A549 (cell line): ENCODE measurements around the gene ANXA5. TPM values are rescaled to one million over a fixed set of nuclear protein-coding genes. Genes with fewer than 3 reads are reported as not detected.

Experiments
- ATAC-seq, 2 experiments: fragments of 200-7000 bp in 1 of 2; fragments of >200 bp in 1 of 2; cut with Nextera tagmentation in 1 of 2; cut with Tn5 transposase in 1 of 2; 3 replicates each; pipeline versions ENCODE4 v1.8.0 to v1.9.1; 2018 to 2020; ENCODE audit warnings: mild to moderate bottlenecking in 1 of 2, moderate library complexity in 1 of 2
- CTCF ChIA-PET: fragments of 300-600 bp; sonication (Branson Sonifier 250); formaldehyde crosslinking; extraction: SDS; loops from one replicate; lab custom pipeline; 2021; ENCODE audit warnings: antibody characterized with exemption, inconsistent platforms; lab: Yijun Ruan, JAX
- POLR2A ChIA-PET: fragments of 350-600 bp; formaldehyde crosslinking; extraction: SDS; loops from one replicate; lab custom pipeline; 2021; ENCODE audit warnings: antibody characterized with exemption, inconsistent platforms; lab: Yijun Ruan, JAX
- DNase-seq, 2 experiments: peaks; one replicate each; pipeline versions ENCODE4 v3.0.0 to v3.0.0-alpha.2; 2011 to 2016; ENCODE audit warnings: low read depth in 1 of 2, low spot score in 1 of 2
- FAIRE-seq: peaks from 2 replicates; lab custom pipeline; 2011; peaks lifted over from hg19 to GRCh38; lab: Jason Lieb, UNC
- H3K27ac ChIP-seq, 2 experiments: fragments of >200 bp; sonication (Bioruptor Twin); formaldehyde crosslinking; 3 replicates each; pipeline ENCODE4 v1.5.1; 2016 to 2017
- H3K4me1 ChIP-seq: fragments of >200 bp; sonication (Bioruptor Twin); formaldehyde crosslinking; 3 replicates; pipeline ENCODE4 v1.6.1; 2016
- H3K4me2 ChIP-seq: fragments of >200 bp; sonication (Bioruptor Twin); formaldehyde crosslinking; 3 replicates; pipeline ENCODE4 v1.6.1; 2016
- H3K4me3 ChIP-seq: fragments of >200 bp; sonication (Bioruptor Twin); formaldehyde crosslinking; 3 replicates; pipeline ENCODE4 v1.5.1; 2016
- H3K9me3 ChIP-seq: fragments of >200 bp; sonication (Bioruptor Twin); formaldehyde crosslinking; 3 replicates; pipeline ENCODE4 v1.6.1; 2016
- CBX2 ChIP-seq: fragments of 200-600 bp; sonication (generic); IDR thresholded peaks from 2 replicates; pipeline ENCODE4 v1.6.1; 2016; ENCODE audit warnings: low read depth, mild to moderate bottlenecking, borderline replicate concordance
- CBX8 ChIP-seq: fragments of 200-600 bp; sonication (generic); IDR thresholded peaks from 2 replicates; pipeline ENCODE4 v1.6.1; 2016
- EHMT2 ChIP-seq: fragments of 200-600 bp; sonication (generic); IDR thresholded peaks from 2 replicates; pipeline ENCODE4 v1.6.1; 2016; ENCODE audit warnings: antibody characterized with exemption, low read depth, mild to moderate bottlenecking, moderate library complexity
- ESRRA ChIP-seq: fragments of 150-350 bp; IDR thresholded peaks from 2 replicates; pipeline ENCODE4 v1.6.1; 2014; ENCODE audit warnings: mild to moderate bottlenecking, low read length, borderline replicate concordance
- FOXS1 ChIP-seq: fragments of 250-450 bp; sonication (Bioruptor Pico); IDR thresholded peaks from 2 replicates; pipeline ENCODE4 v1.5.0; 2020; ENCODE audit warnings: mild to moderate bottlenecking, moderate library complexity
- HEYL ChIP-seq: fragments of 250-450 bp; sonication (Bioruptor Pico); IDR thresholded peaks from 2 replicates; pipeline ENCODE4 v1.8.0; 2021; ENCODE audit warnings: mild to moderate bottlenecking, moderate library complexity
- HOXB13 ChIP-seq: fragments of 250-450 bp; sonication (Bioruptor Pico); IDR thresholded peaks from 2 replicates; pipeline ENCODE4 v1.5.0; 2020; ENCODE audit warnings: low read depth, mild to moderate bottlenecking, moderate library complexity
- KDM1A ChIP-seq: fragments of 200-600 bp; sonication (generic); IDR thresholded peaks from 2 replicates; pipeline ENCODE4 v1.6.1; 2016; ENCODE audit warnings: low read depth, mild to moderate bottlenecking
- MYC ChIP-seq: IDR thresholded peaks from 2 replicates; pipeline ENCODE4 v1.6.1; 2012; ENCODE audit warnings: mild to moderate bottlenecking, inconsistent platforms, low read length, improper control_type of control experiment, borderline replicate concordance
- NPAS2 ChIP-seq: fragments of 250-450 bp; sonication (Bioruptor Pico); IDR thresholded peaks from 2 replicates; pipeline ENCODE4 v1.8.0; 2022; ENCODE audit warnings: mild to moderate bottlenecking, moderate library complexity, borderline replicate concordance
- POLR2A ChIP-seq: IDR thresholded peaks from 2 replicates; pipeline ENCODE4 v1.6.1; 2012; ENCODE audit warnings: mild to moderate bottlenecking, low read length
- RAD21 ChIP-seq, 2 experiments: fragments of >200 bp in 1 of 2; sonication (Bioruptor Twin) in 1 of 2; formaldehyde crosslinking in 1 of 2; IDR thresholded peaks in 1 of 2; conservative IDR thresholded peaks in 1 of 2; 2 replicates in 1 of 2; 3 replicates in 1 of 2; pipeline ENCODE4 v1.6.1; 2012 to 2018; ENCODE audit warnings: inconsistent platforms in 1 of 2
- RARB ChIP-seq: fragments of 250-450 bp; sonication (Bioruptor Pico); IDR thresholded peaks from 2 replicates; pipeline ENCODE4 v1.8.0; 2021; ENCODE audit warnings: mild to moderate bottlenecking, moderate library complexity
- RFX5 ChIP-seq: fragments of 450-650 bp; IDR thresholded peaks from 2 replicates; pipeline ENCODE4 v1.7.1; 2014; ENCODE audit warnings: antibody characterized with exemption, mild to moderate bottlenecking, moderate library complexity
- RNF2 ChIP-seq: fragments of 200-600 bp; sonication (generic); IDR thresholded peaks from 2 replicates; pipeline ENCODE4 v1.6.1; 2016; ENCODE audit warnings: low read depth, mild to moderate bottlenecking, antibody characterized with exemption, moderate library complexity, borderline replicate concordance
- SREBF2 ChIP-seq: fragments of 450-650 bp; IDR thresholded peaks from 2 replicates; pipeline ENCODE4 v1.6.1; 2014; ENCODE audit warnings: mild to moderate bottlenecking, moderate library complexity
- TFCP2L1 ChIP-seq: fragments of 250-450 bp; sonication (Bioruptor Pico); IDR thresholded peaks from 2 replicates; pipeline ENCODE4 v1.5.0; 2021; ENCODE audit warnings: mild to moderate bottlenecking
- ZNF302 ChIP-seq: fragments of 250-450 bp; sonication (Bioruptor Pico); IDR thresholded peaks from 2 replicates; pipeline ENCODE4 v1.9.0; 2021; ENCODE audit warnings: inconsistent platforms, mild to moderate bottlenecking, moderate library complexity
- ZSCAN20 ChIP-seq: fragments of 250-450 bp; sonication (Bioruptor Pico); IDR thresholded peaks from 2 replicates; pipeline ENCODE4 v1.8.0; 2022; ENCODE audit warnings: mild to moderate bottlenecking, moderate library complexity
- WGBS: methylation state at CpG from one replicate; pipeline ENCODE4 v1.1.6; 2017; ENCODE audit errors: missing lambda C conversion rate; 5-methylcytosine and 5-hydroxymethylcytosine counted together
- polyA plus RNA-seq, 4 experiments: library from polyadenylated mRNA; depleted of rRNA in 3 of 4; stranded (reverse); fragments of >200 nt; fragmentation: RNase III in 1 of 4; extraction: RNeasy Plus Mini Kit Qiagen cat#74134 plus additional on column Dnase treatment in 1 of 4; gene quantifications; 2 replicates in 3 of 4; 3 replicates in 1 of 4; pipeline ENCODE4 v1.2.3, GENCODE V29; 2011 to 2017
- TF ChIP-seq, protein P1 (sequence below): fragments of 250-450 bp; sonication (Bioruptor Pico); IDR thresholded peaks from 2 replicates; pipeline ENCODE4 v1.5.0; 2020; ENCODE audit warnings: low read depth, mild to moderate bottlenecking, moderate library complexity
- TF ChIP-seq, protein P2 (sequence below): IDR thresholded peaks from 2 replicates; pipeline ENCODE4 v1.6.1; 2012
- TF ChIP-seq, protein P3 (sequence below): fragments of 200-600 bp; sonication (generic); IDR thresholded peaks from 2 replicates; pipeline ENCODE4 v1.6.1; 2016; ENCODE audit warnings: antibody characterized with exemption, mild to moderate bottlenecking, moderate library complexity
- TF ChIP-seq, protein P4 (sequence below): IDR thresholded peaks from 2 replicates; pipeline ENCODE4 v1.6.1; 2012; ENCODE audit warnings: low read depth, borderline replicate concordance
- TF ChIP-seq, protein P5 (sequence below): fragments of 150-350 bp; IDR thresholded peaks from 2 replicates; pipeline ENCODE4 v1.6.1; 2014; ENCODE audit warnings: low read depth, mild to moderate bottlenecking, low read length

The ANXA5 gene
- polyA plus RNA-seq, 2 of the 4 experiments (the other 2 are of a cell fraction): 356 to 441 TPM

DNA sequence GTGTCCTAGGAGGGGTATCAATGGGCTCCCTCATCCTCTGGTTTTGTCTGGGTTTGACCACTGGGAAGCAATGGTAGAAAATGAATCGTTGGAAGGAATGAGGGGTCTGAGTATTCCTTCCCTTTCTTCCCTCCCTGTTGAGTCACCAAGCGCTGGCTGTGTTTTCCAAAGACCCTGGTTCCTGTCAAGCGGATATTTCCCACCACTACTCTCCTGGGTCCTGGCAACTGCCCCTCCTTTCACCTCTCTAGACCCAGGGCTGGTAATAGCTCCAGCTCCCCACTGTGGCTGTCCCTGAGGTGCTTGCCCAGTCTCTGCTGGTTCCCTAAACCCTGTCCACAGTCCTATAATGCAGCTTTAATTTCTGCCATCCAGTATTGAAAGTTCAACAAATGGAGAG, 46.0 kb upstream of the ANXA5 start:
- no peak overlapping the region for H3K4me3 ChIP-seq
- WGBS: 75% methylated on average over 3 of the region's 3 CpGs
- POLR2A ChIA-PET: no interaction called here
- ATAC-seq (no peak), FAIRE-seq (no peak), DNase-seq (no peak)
- no peaks in the 10 kb centered on the region for H3K9me3 ChIP-seq
- no peak overlapping the region for H3K4me2 ChIP-seq
- no peak overlapping the region for H3K27ac ChIP-seq
- CTCF ChIA-PET: interaction anchor here (0.6 to 1.3 kb wide), 2 partner anchors 9 to 74 kb away, joined by 4 read pairs; no protein-coding TSS in a partner anchor
- no peaks in the 10 kb centered on the region for H3K4me1 ChIP-seq
- TF ChIP-seq MYC (no peak), ESRRA (no peak), POLR2A (no peak), FOXS1 (CRISPR knock-in tag) (no peak), ZNF302 (CRISPR knock-in tag) (no peak)
- TF ChIP-seq, protein P1, sequence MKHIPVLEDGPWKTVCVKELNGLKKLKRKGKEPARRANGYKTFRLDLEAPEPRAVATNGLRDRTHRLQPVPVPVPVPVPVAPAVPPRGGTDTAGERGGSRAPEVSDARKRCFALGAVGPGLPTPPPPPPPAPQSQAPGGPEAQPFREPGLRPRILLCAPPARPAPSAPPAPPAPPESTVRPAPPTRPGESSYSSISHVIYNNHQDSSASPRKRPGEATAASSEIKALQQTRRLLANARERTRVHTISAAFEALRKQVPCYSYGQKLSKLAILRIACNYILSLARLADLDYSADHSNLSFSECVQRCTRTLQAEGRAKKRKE (CRISPR knock-in tag): no peak

- ChIA-PET CTCF (interaction anchor here (1.3 kb wide), 1 partner anchor 10 kb away, joined by 4 read pairs; no protein-coding TSS in a partner anchor), POLR2A (no interaction called here)
- no peaks in the 10 kb centered on the region for H3K4me1 ChIP-seq
- no peak overlapping the region for H3K27ac ChIP-seq
- TF ChIP-seq RFX5 (no peak), RNF2 (no peak), CBX8 (no peak), HEYL (no peak), TFCP2L1 (no peak)
- TF ChIP-seq, protein P2, sequence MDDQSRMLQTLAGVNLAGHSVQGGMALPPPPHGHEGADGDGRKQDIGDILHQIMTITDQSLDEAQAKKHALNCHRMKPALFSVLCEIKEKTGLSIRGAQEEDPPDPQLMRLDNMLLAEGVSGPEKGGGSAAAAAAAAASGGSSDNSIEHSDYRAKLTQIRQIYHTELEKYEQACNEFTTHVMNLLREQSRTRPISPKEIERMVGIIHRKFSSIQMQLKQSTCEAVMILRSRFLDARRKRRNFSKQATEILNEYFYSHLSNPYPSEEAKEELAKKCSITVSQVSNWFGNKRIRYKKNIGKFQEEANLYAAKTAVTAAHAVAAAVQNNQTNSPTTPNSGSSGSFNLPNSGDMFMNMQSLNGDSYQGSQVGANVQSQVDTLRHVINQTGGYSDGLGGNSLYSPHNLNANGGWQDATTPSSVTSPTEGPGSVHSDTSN: no peak
- DNase-seq (no peak), FAIRE-seq (no peak), ATAC-seq (no peak)
- H3K4me2 ChIP-seq: no peak overlapping the region
- no peaks in the 10 kb centered on the region for H3K9me3 ChIP-seq
- 45% methylated on average over 7 of the region's 7 CpGs for WGBS
- H3K4me3 ChIP-seq: no peak overlapping the region
Observed at GRCh38 chr4:121741751-121742150, 45.0 kb upstream of the ANXA5 start.

GRCh38 chr4:121740796-121741409, 44.1 kb upstream of the ANXA5 start:
- CTCF ChIA-PET: no interaction called here
- TF ChIP-seq ZSCAN20 (CRISPR knock-in tag) (no peak), SREBF2 (no peak), EHMT2 (no peak), NPAS2 (CRISPR knock-in tag) (no peak), KDM1A (no peak), RARB (CRISPR knock-in tag) (no peak), HOXB13 (no peak), FOXS1 (CRISPR knock-in tag) (no peak), RAD21 (conservative IDR thresholded peaks at IDR 0.05 in 1 of 2, IDR thresholded peaks at IDR 0.05 in 1 of 2) (no peak), CBX2 (no peak)
- TF ChIP-seq, protein P3, sequence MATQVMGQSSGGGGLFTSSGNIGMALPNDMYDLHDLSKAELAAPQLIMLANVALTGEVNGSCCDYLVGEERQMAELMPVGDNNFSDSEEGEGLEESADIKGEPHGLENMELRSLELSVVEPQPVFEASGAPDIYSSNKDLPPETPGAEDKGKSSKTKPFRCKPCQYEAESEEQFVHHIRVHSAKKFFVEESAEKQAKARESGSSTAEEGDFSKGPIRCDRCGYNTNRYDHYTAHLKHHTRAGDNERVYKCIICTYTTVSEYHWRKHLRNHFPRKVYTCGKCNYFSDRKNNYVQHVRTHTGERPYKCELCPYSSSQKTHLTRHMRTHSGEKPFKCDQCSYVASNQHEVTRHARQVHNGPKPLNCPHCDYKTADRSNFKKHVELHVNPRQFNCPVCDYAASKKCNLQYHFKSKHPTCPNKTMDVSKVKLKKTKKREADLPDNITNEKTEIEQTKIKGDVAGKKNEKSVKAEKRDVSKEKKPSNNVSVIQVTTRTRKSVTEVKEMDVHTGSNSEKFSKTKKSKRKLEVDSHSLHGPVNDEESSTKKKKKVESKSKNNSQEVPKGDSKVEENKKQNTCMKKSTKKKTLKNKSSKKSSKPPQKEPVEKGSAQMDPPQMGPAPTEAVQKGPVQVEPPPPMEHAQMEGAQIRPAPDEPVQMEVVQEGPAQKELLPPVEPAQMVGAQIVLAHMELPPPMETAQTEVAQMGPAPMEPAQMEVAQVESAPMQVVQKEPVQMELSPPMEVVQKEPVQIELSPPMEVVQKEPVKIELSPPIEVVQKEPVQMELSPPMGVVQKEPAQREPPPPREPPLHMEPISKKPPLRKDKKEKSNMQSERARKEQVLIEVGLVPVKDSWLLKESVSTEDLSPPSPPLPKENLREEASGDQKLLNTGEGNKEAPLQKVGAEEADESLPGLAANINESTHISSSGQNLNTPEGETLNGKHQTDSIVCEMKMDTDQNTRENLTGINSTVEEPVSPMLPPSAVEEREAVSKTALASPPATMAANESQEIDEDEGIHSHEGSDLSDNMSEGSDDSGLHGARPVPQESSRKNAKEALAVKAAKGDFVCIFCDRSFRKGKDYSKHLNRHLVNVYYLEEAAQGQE: no peak
- TF ChIP-seq, protein P4, sequence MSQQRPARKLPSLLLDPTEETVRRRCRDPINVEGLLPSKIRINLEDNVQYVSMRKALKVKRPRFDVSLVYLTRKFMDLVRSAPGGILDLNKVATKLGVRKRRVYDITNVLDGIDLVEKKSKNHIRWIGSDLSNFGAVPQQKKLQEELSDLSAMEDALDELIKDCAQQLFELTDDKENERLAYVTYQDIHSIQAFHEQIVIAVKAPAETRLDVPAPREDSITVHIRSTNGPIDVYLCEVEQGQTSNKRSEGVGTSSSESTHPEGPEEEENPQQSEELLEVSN: no peak
- TF ChIP-seq, protein P5, sequence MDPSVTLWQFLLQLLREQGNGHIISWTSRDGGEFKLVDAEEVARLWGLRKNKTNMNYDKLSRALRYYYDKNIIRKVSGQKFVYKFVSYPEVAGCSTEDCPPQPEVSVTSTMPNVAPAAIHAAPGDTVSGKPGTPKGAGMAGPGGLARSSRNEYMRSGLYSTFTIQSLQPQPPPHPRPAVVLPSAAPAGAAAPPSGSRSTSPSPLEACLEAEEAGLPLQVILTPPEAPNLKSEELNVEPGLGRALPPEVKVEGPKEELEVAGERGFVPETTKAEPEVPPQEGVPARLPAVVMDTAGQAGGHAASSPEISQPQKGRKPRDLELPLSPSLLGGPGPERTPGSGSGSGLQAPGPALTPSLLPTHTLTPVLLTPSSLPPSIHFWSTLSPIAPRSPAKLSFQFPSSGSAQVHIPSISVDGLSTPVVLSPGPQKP: no peak
- TF ChIP-seq, all 56 proteins: peak for 0
- no peaks in the 10 kb centered on the region for H3K4me1 ChIP-seq
- H3K4me2 ChIP-seq: no peak overlapping the region
- DNase-seq (no peak), ATAC-seq (no peak), FAIRE-seq (no peak)
- H3K9me3 ChIP-seq: no peaks in the 10 kb centered on the region
- POLR2A ChIA-PET: no interaction called here
- H3K27ac ChIP-seq: no peak overlapping the region
- WGBS: 77% methylated on average over 11 of the region's 12 CpGs
- H3K4me3 ChIP-seq: no peak overlapping the region
